Measurements from ENCODE around the gene EDC4. TPM values are rescaled to one million over a fixed set of nuclear protein-coding genes. Genes with fewer than 3 reads are reported as not detected.

Gene EDC4
- total and polyA plus RNA-seq, 2 of the 13 experiments (the other 11 are each of a cell fraction or from before 2014, with no cell fraction given): 51.4 to 59.1 TPM

DNA sequence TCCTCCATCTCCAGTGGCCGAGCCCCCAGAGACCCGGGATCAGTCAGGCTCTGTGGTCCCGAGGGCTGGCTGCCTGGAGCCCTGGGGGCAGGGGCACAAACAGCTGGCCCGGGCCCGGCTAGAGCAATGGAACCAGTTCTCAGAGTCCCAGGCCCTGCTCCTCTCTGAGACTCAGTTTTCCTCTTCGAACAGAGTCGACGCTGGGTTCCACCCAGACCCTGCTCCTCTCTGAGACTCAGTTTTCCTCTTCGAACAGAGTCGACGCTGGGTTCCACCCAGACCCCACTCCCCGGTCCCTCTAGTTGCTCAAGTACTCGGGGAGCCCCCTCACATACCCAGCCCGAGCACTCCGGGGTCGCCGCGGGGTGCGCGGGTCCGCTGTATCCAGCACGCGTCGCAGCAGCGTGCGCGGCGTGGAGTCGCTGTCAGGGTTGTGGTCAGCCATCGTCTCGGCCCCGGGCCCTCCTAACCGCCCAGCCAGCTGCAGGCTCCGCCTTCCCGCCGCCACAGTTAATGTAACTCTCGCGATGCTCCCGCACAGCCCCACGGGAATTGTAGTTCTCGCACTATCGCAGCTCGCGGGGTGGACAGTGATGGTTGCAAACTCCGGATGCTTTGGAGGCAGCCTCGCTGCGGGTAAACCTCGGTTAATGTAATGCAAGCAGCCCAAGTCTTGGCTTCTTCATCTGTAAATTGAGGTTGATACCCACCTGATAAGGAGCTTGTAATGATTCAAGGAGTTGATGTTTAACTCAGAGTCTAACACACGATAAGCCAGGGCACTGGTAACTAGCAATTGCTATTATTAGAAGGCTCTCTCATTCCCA, 39.2 kb upstream of the EDC4 start (continued):
- peak; percentile 51 for TF ChIP-seq ZNF18 (CRISPR knock-in tag; IDR thresholded peaks at IDR 0.05; ENCODE audit: insufficient replicate concordance)
- peak; percentile 97 for TF ChIP-seq POLR2G (IDR thresholded peaks at IDR 0.05; ENCODE audit: low read depth, low read length)
- peak; percentile 87; the same call in 1 of the 2 replicates for TF ChIP-seq SAFB2 (CRISPR knock-in tag; IDR thresholded peaks at IDR 0.05; ENCODE audit: borderline replicate concordance, low read depth)
- 0 out of 2 replicates have a peak, but pooled peaks have one; percentile 43 for TF ChIP-seq RELA (CRISPR knock-in tag; IDR thresholded peaks at IDR 0.05)
- TF ChIP-seq, protein P1, sequence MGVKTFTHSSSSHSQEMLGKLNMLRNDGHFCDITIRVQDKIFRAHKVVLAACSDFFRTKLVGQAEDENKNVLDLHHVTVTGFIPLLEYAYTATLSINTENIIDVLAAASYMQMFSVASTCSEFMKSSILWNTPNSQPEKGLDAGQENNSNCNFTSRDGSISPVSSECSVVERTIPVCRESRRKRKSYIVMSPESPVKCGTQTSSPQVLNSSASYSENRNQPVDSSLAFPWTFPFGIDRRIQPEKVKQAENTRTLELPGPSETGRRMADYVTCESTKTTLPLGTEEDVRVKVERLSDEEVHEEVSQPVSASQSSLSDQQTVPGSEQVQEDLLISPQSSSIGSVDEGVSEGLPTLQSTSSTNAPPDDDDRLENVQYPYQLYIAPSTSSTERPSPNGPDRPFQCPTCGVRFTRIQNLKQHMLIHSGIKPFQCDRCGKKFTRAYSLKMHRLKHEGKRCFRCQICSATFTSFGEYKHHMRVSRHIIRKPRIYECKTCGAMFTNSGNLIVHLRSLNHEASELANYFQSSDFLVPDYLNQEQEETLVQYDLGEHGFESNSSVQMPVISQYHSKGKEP (CRISPR knock-in tag; IDR thresholded peaks at IDR 0.05): 0 out of 2 replicates have a peak, but pooled peaks have one; percentile 56
- TF ChIP-seq ZNF704 (CRISPR knock-in tag; IDR thresholded peaks at IDR 0.05; ENCODE audit: borderline replicate concordance): peak; percentile 69; the same call in 1 of the 2 replicates
- peak; percentile 88 for TF ChIP-seq MEF2D (CRISPR knock-in tag; IDR thresholded peaks at IDR 0.05)
- TF ChIP-seq RBFOX2 (IDR thresholded peaks at IDR 0.05; ENCODE audit: low read depth, low read length): peak; percentile 94
- TF ChIP-seq, protein P2, sequence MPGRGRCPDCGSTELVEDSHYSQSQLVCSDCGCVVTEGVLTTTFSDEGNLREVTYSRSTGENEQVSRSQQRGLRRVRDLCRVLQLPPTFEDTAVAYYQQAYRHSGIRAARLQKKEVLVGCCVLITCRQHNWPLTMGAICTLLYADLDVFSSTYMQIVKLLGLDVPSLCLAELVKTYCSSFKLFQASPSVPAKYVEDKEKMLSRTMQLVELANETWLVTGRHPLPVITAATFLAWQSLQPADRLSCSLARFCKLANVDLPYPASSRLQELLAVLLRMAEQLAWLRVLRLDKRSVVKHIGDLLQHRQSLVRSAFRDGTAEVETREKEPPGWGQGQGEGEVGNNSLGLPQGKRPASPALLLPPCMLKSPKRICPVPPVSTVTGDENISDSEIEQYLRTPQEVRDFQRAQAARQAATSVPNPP (CRISPR knock-in tag; IDR thresholded peaks at IDR 0.05): 0 out of 2 replicates have a peak, but pooled peaks have one; percentile 70
- no peak for TF ChIP-seq ZC3H4 (CRISPR knock-in tag; IDR thresholded peaks at IDR 0.05; ENCODE audit: borderline replicate concordance)
- TF ChIP-seq FOXK2 (IDR thresholded peaks at IDR 0.05): no peak
- peak; percentile 92 for TF ChIP-seq KDM5B (CRISPR knock-in tag; IDR thresholded peaks at IDR 0.05; ENCODE audit: borderline replicate concordance)
- TF ChIP-seq ZKSCAN1 (IDR thresholded peaks at IDR 0.05; ENCODE audit: low read length): no peak
- peak; percentile 45; the same call in 1 of the 2 replicates for TF ChIP-seq NFYB (CRISPR knock-in tag; IDR thresholded peaks at IDR 0.05)
- TF ChIP-seq SIN3B (IDR thresholded peaks at IDR 0.05; ENCODE audit: low read length): peak; percentile 84
- TF ChIP-seq THYN1 (CRISPR knock-in tag; IDR thresholded peaks at IDR 0.05; ENCODE audit: borderline replicate concordance, low read depth): no peak
- peak; percentile 69 for TF ChIP-seq AHDC1 (CRISPR knock-in tag; IDR thresholded peaks at IDR 0.05; ENCODE audit: borderline replicate concordance)
